ENCODE measurements around the gene FGF23. TPM values are rescaled to one million over a fixed set of nuclear protein-coding genes. Genes with fewer than 3 reads are reported as not detected.

Gene FGF23
- polyA plus RNA-seq, 1 donor (not counting 4 experiments of a cell fraction or from before 2014, with no cell fraction given), result not detected

DNA sequence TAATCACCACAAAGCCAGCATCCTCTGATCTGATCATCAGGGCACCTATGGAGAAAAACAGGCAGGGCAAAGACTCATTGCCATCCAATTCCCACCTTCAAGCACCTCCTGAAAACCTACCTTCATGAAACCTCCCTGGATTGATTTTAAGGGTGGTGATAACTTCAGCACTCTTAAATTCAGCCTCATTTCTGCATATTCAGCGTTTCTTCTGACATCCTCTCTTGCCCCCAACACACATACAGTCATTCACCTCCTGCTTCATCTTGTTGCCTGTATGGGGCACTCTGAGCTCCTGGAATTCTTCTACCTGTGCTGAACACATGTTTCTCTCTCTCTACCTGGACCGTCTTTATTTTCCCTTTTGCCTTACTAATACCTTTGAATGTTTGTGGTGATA is 6.9 kb downstream of the FGF23 start:
- Histone ChIP-seq H3K9me3 (ENCODE audit: control insufficient read depth, low read depth, low read length) (no peaks in the 10 kb centered on the region), H3K9me1 (ENCODE audit: control insufficient read depth, extremely low read depth, insufficient read depth, low read length) (no peaks in the 10 kb centered on the region), H3K27me3 (ENCODE audit: control insufficient read depth, extremely low read depth, insufficient read depth, low read length) (peaks cover 2% of the 10 kb centered on the region), H3K36me3 (ENCODE audit: control insufficient read depth in 2 of 2, extremely low read depth in 1 of 2, insufficient read depth in 2 of 2, low read length in 2 of 2) (no peaks in the 10 kb centered on the region), H3K4me1 (ENCODE audit: control insufficient read depth, extremely low read depth, insufficient read depth, low read length) (no peaks in the 10 kb centered on the region), H3K4me3 (ENCODE audit: control insufficient read depth in 2 of 3, extremely low read depth in 1 of 3, insufficient read depth in 2 of 3, low read depth in 1 of 3, low read length in 3 of 3) (no peak overlapping the region), H3K9ac (ENCODE audit: control insufficient read depth, extremely low read depth, insufficient read depth, low read length) (no peak overlapping the region), H3K27ac (ENCODE audit: control insufficient read depth, insufficient read depth, low read length) (no peak overlapping the region), H3K79me2 (ENCODE audit: control insufficient read depth, insufficient read depth, low read length) (no peaks in the 10 kb centered on the region), H3K4me2 (ENCODE audit: control insufficient read depth, extremely low read depth, insufficient read depth, low read depth, low read length) (no peak overlapping the region), H4K20me1 (ENCODE audit: control insufficient read depth, extremely low read depth, insufficient read depth, low read length) (no peaks in the 10 kb centered on the region), H2AFZ (ENCODE audit: control insufficient read depth, low read length) (no peak overlapping the region)
- DNase-seq (ENCODE audit: low read depth, low spot score) (no peak), FAIRE-seq (no peak)
- TF ChIP-seq EZH2 (IDR thresholded peaks at IDR 0.05; ENCODE audit: low read length), result no peak
- TF ChIP-seq, protein P1, sequence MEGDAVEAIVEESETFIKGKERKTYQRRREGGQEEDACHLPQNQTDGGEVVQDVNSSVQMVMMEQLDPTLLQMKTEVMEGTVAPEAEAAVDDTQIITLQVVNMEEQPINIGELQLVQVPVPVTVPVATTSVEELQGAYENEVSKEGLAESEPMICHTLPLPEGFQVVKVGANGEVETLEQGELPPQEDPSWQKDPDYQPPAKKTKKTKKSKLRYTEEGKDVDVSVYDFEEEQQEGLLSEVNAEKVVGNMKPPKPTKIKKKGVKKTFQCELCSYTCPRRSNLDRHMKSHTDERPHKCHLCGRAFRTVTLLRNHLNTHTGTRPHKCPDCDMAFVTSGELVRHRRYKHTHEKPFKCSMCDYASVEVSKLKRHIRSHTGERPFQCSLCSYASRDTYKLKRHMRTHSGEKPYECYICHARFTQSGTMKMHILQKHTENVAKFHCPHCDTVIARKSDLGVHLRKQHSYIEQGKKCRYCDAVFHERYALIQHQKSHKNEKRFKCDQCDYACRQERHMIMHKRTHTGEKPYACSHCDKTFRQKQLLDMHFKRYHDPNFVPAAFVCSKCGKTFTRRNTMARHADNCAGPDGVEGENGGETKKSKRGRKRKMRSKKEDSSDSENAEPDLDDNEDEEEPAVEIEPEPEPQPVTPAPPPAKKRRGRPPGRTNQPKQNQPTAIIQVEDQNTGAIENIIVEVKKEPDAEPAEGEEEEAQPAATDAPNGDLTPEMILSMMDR (optimal IDR thresholded peaks at IDR 0.05 in 1 of 3, IDR thresholded peaks at IDR 0.05 in 1 of 3, conservative IDR thresholded peaks at IDR 0.05 in 1 of 3; ENCODE audit: extremely low read depth in 1 of 3, insufficient read depth in 2 of 3, low read length in 3 of 3), result no peak
- dilution Hi-C loops (cut with MboI; ENCODE audit: extremely low pct_ligation_motif_present, low sequenced_read_pairs), result no loop called here

DNA sequence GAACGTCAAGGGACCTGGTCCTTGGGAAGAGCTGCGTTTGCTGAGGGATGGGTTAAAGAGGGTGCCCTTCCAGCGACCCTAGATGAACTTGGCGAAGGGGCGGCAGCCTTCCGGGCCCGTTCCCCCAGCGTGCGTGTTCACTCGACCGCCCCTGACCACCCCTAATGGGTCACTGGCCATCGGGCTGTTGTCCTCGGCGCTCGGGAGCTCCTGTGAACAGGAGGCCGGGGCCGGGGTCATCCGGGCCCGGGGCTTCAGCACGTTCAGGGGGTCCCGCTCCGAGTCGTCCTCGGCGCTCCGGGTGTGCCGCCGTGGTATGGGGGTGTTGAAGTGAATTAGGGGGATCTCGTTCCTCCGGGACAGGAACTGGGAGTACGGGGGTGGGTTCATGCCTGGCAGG is 9.2 kb downstream of the FGF23 start:
- no peaks in the 10 kb centered on the region for H3K79me2 ChIP-seq (ENCODE audit: control insufficient read depth, insufficient read depth, low read length)
- peaks cover under 1% of the 10 kb centered on the region for H3K27me3 ChIP-seq (ENCODE audit: control insufficient read depth, extremely low read depth, insufficient read depth, low read length)
- H2AFZ ChIP-seq (ENCODE audit: control insufficient read depth, low read length), result no peak overlapping the region
- TF ChIP-seq EZH2 (IDR thresholded peaks at IDR 0.05; ENCODE audit: low read length), result no peak
- TF ChIP-seq, protein P1 (optimal IDR thresholded peaks at IDR 0.05 in 1 of 3, IDR thresholded peaks at IDR 0.05 in 1 of 3, conservative IDR thresholded peaks at IDR 0.05 in 1 of 3; ENCODE audit: extremely low read depth in 1 of 3, insufficient read depth in 2 of 3, low read length in 3 of 3), result no peak
- no peak overlapping the region for H3K27ac ChIP-seq (ENCODE audit: control insufficient read depth, insufficient read depth, low read length)
- no peaks in the 10 kb centered on the region for H4K20me1 ChIP-seq (ENCODE audit: control insufficient read depth, extremely low read depth, insufficient read depth, low read length)
- no peaks in the 10 kb centered on the region for H3K9me1 ChIP-seq (ENCODE audit: control insufficient read depth, extremely low read depth, insufficient read depth, low read length)
- H3K4me3 ChIP-seq (ENCODE audit: control insufficient read depth in 2 of 3, extremely low read depth in 1 of 3, insufficient read depth in 2 of 3, low read depth in 1 of 3, low read length in 3 of 3), result no peak overlapping the region
- H3K9ac ChIP-seq (ENCODE audit: control insufficient read depth, extremely low read depth, insufficient read depth, low read length), result no peak overlapping the region
- FAIRE-seq (no peak), DNase-seq (ENCODE audit: low read depth, low spot score) (no peak)
- H3K4me2 ChIP-seq (ENCODE audit: control insufficient read depth, extremely low read depth, insufficient read depth, low read depth, low read length), result no peak overlapping the region
- H3K9me3 ChIP-seq (ENCODE audit: control insufficient read depth, low read depth, low read length), result no peaks in the 10 kb centered on the region
- no peaks in the 10 kb centered on the region for H3K36me3 ChIP-seq (ENCODE audit: control insufficient read depth in 2 of 2, extremely low read depth in 1 of 2, insufficient read depth in 2 of 2, low read length in 2 of 2)
- dilution Hi-C loops (cut with MboI; ENCODE audit: extremely low pct_ligation_motif_present, low sequenced_read_pairs), result no loop called here
- no peaks in the 10 kb centered on the region for H3K4me1 ChIP-seq (ENCODE audit: control insufficient read depth, extremely low read depth, insufficient read depth, low read length)
